Adipocyte (in vitro differentiated cells): ENCODE data around the gene UTP4.

ENCODE experiments used
- DNase-seq: peaks from one replicate; pipeline ENCODE4 v3.0.0-alpha.2; 2015; ENCODE audit warnings: low read depth
- H3K27me3 ChIP-seq: replicated peaks from 2 replicates; pipeline ENCODE4 v1.7.0; 2013; ENCODE audit warnings: mild to moderate bottlenecking, low read length, moderate library complexity; ENCODE audit not compliant: control insufficient read depth, insufficient read depth
- H3K36me3 ChIP-seq: 2 replicates; pipeline ENCODE4 v1.7.0; 2013; ENCODE audit warnings: low read length, mild to moderate bottlenecking, moderate library complexity; ENCODE audit not compliant: control insufficient read depth, insufficient read depth, severe bottlenecking
- H3K4me1 ChIP-seq: 2 replicates; pipeline ENCODE4 v1.7.0; 2013; ENCODE audit warnings: mild to moderate bottlenecking, low read length, moderate library complexity; ENCODE audit not compliant: control insufficient read depth, insufficient read depth
- H3K4me3 ChIP-seq: 2 replicates; pipeline ENCODE4 v1.7.0; 2013; ENCODE audit warnings: mild to moderate bottlenecking, low read length, moderate library complexity
- H3K9ac ChIP-seq: 2 replicates; pipeline ENCODE4 v1.7.0; 2013; ENCODE audit warnings: mild to moderate bottlenecking, low read length, moderate library complexity
- H3K9me3 ChIP-seq: 2 replicates; pipeline ENCODE4 v1.7.0; 2013; ENCODE audit warnings: mild to moderate bottlenecking, low read length, moderate library complexity; ENCODE audit not compliant: control insufficient read depth

Gene UTP4

GRCh38 chr16:69132424-69133252 is at the start of gene UTP4, which contains the start of gene CHTF8:
UTP4 (plus strand) TSS chr16:69132649; CDS start chr16:69133460, 811 bp downstream.
CHTF8 (minus strand) TSS chr16:69132588; CDS start chr16:69121458, 11,130 bp downstream.
- H3K36me3 ChIP-seq, result peaks cover 17% of the 10 kb centered on the region

GRCh38 chr16:69083306-69083941 is 49.0 kb upstream of the UTP4 start:
- no peaks in the 10 kb centered on the region for H3K36me3 ChIP-seq

More at GRCh38 chr16:69132424-69133252, at the start of gene UTP4, which contains the start of gene CHTF8:
- H3K9me3 ChIP-seq, result no peaks in the 10 kb centered on the region
- peak; percentile 96 for DNase-seq
- H3K27me3 ChIP-seq, result no peaks in the 10 kb centered on the region
- peak within 1 kb of the TSS; percentile 99 for H3K9ac ChIP-seq
- peak within 1 kb of the TSS; percentile 96 for H3K4me3 ChIP-seq
- H3K4me1 ChIP-seq, result peaks cover 40% of the 10 kb centered on the region

GRCh38 chr16:69084289-69084688 is 48.2 kb upstream of the UTP4 start:
- Histone ChIP-seq H3K36me3 (no peaks in the 10 kb centered on the region), H3K4me3 (no peak overlapping the region), H3K4me1 (no peaks in the 10 kb centered on the region), H3K9ac (no peak overlapping the region), H3K9me3 (no peaks in the 10 kb centered on the region), H3K27me3 (no peaks in the 10 kb centered on the region)
- peak; percentile 64 for DNase-seq

More at GRCh38 chr16:69083306-69083941, 49.0 kb upstream of the UTP4 start:
- DNase-seq, result no peak
- Histone ChIP-seq H3K27me3 (no peaks in the 10 kb centered on the region), H3K4me1 (no peaks in the 10 kb centered on the region), H3K4me3 (no peak overlapping the region), H3K9me3 (no peaks in the 10 kb centered on the region), H3K9ac (no peak overlapping the region)

- Histone ChIP-seq H3K27me3 (no peaks in the 10 kb centered on the region), H3K4me3 (no peak overlapping the region), H3K9ac (no peak overlapping the region), H3K4me1 (no peaks in the 10 kb centered on the region), H3K9me3 (no peaks in the 10 kb centered on the region), H3K36me3 (no peaks in the 10 kb centered on the region)
- DNase-seq, result no peak
Measured at GRCh38 chr16:69085032-69085695, 47.3 kb upstream of the UTP4 start.

GRCh38 chr16:69087161-69087581 is 45.3 kb upstream of the UTP4 start:
- Histone ChIP-seq H3K4me3 (no peak overlapping the region), H3K4me1 (no peaks in the 10 kb centered on the region), H3K27me3 (no peaks in the 10 kb centered on the region), H3K36me3 (no peaks in the 10 kb centered on the region), H3K9ac (no peak overlapping the region), H3K9me3 (no peaks in the 10 kb centered on the region)
- DNase-seq, result no peak

- Histone ChIP-seq H3K4me1 (no peaks in the 10 kb centered on the region), H3K9me3 (no peaks in the 10 kb centered on the region), H3K9ac (no peak overlapping the region), H3K36me3 (no peaks in the 10 kb centered on the region), H3K4me3 (no peak overlapping the region), H3K27me3 (no peaks in the 10 kb centered on the region)
- no peak for DNase-seq
Measured at GRCh38 chr16:69088684-69089083, 43.8 kb upstream of the UTP4 start.

- Histone ChIP-seq H3K9me3 (no peaks in the 10 kb centered on the region), H3K36me3 (no peaks in the 10 kb centered on the region), H3K27me3 (no peaks in the 10 kb centered on the region), H3K4me1 (no peaks in the 10 kb centered on the region), H3K4me3 (no peak overlapping the region), H3K9ac (no peak overlapping the region)
- DNase-seq, result no peak
Measured at GRCh38 chr16:69089091-69089910, 43.1 kb upstream of the UTP4 start.

GRCh38 chr16:69093974-69094373 is 38.5 kb upstream of the UTP4 start:
- Histone ChIP-seq H3K9ac (no peak overlapping the region), H3K4me3 (no peak overlapping the region), H3K36me3 (no peaks in the 10 kb centered on the region), H3K27me3 (no peaks in the 10 kb centered on the region), H3K4me1 (no peaks in the 10 kb centered on the region), H3K9me3 (no peaks in the 10 kb centered on the region)
- DNase-seq, result no peak

GRCh38 chr16:69094501-69094900 is 37.9 kb upstream of the UTP4 start:
- Histone ChIP-seq H3K4me1 (no peaks in the 10 kb centered on the region), H3K9me3 (no peaks in the 10 kb centered on the region), H3K27me3 (no peaks in the 10 kb centered on the region), H3K4me3 (no peak overlapping the region), H3K9ac (no peak overlapping the region), H3K36me3 (no peaks in the 10 kb centered on the region)
- no peak for DNase-seq

- DNase-seq, result no peak
- no peaks in the 10 kb centered on the region for H3K9me3 ChIP-seq
- no peaks in the 10 kb centered on the region for H3K4me1 ChIP-seq
- H3K4me3 ChIP-seq, result no peak overlapping the region
- H3K27me3 ChIP-seq, result no peaks in the 10 kb centered on the region
- H3K36me3 ChIP-seq, result no peaks in the 10 kb centered on the region
- H3K9ac ChIP-seq, result no peak overlapping the region
Measured at GRCh38 chr16:69095193-69095592, 37.3 kb upstream of the UTP4 start.
